Psoas muscle (tissue), 8 donors: Measurements from ENCODE around the gene MPPE1. TPM values are rescaled to one million over a fixed set of nuclear protein-coding genes. Genes with fewer than 3 reads are reported as not detected.

Experiments
- ATAC-seq, 4 donors: fragments of 200-7000 bp; cut with Tn5 transposase; one replicate each; pipeline ENCODE4 v1.9.1; 2020; ENCODE audit warnings: moderate library complexity in 3 of 4, mild to moderate bottlenecking in 2 of 4
- DNase-seq, 2 donors: peaks; one replicate each; pipeline ENCODE4 v3.0.0-alpha.2; 2020
- H3K27ac ChIP-seq: fragments of 200-600 bp; one replicate; pipeline ENCODE4 v1.8.0; 2022
- H3K27me3 ChIP-seq, 3 donors: fragments of 200-600 bp in 1 of 3; one replicate each; pipeline versions ENCODE4 v1.6.1 to v1.8.0; 2013 to 2022; ENCODE audit warnings: low read length in 2 of 3, mild to moderate bottlenecking in 2 of 3, moderate library complexity in 1 of 3; ENCODE audit not compliant: insufficient read depth in 3 of 3
- H3K36me3 ChIP-seq, 2 donors: fragments of 200-600 bp in 1 of 2; one replicate each; pipeline versions ENCODE4 v1.6.1 to v1.8.0; 2013 to 2022; ENCODE audit warnings: low read depth in 1 of 2, mild to moderate bottlenecking in 1 of 2, moderate library complexity in 1 of 2; ENCODE audit not compliant: insufficient read depth in 1 of 2
- H3K4me1 ChIP-seq: fragments of 200-600 bp; one replicate; pipeline ENCODE4 v1.8.0; 2022
- H3K4me3 ChIP-seq: fragments of 200-600 bp; one replicate; pipeline ENCODE4 v1.8.0; 2022; ENCODE audit warnings: mild to moderate bottlenecking
- H3K9me3 ChIP-seq: fragments of 200-600 bp; one replicate; pipeline ENCODE4 v1.8.0; 2022
- whole genome bisulfite sequencing, 3 donors: extraction: QIAGEN DNeasy Blood & Tissue Kit; methylation state at CpG; one replicate each; pipeline versions ENCODE4 v1.1.6 to v1.1.7; 2013; 5-methylcytosine and 5-hydroxymethylcytosine counted together
- intact Hi-C, 2 donors: fragments of 100-400 bp; cut with DNase I; formaldehyde crosslinking; loops; one replicate each; pipeline versions ENCODE4 v1.11.0 to v1.14.2; 2022
- polyA plus RNA-seq, 3 donors: library from polyadenylated mRNA; stranded (reverse); fragments of 200-250 nt; gene quantifications; one replicate each; pipeline ENCODE4 v1.2.3, GENCODE V29; 2013
- total RNA-seq, 4 donors: library from RNA; stranded (reverse); fragmentation: NEBNext Ultra II Directional in 2 of 4; extraction: Animal tissue kit (Norgen Biotek cat#: 25700) in 2 of 4; gene quantifications; one replicate each; pipeline versions ENCODE4 v1.2.1 to v1.2.4, GENCODE V29; 2021 to 2023
- TF ChIP-seq, protein P1 (sequence below): fragments of 200-600 bp; IDR thresholded peaks from one replicate; pipeline ENCODE4 v1.8.0; 2022; ENCODE audit warnings: antibody characterized with exemption
- donor health status: healthy with polysubstance abuse.
- donor health status: DM: no; HTN: no; CAD: no; lungs with moderate emphysema.
- donor health status: Bipolar disorder and iron deficiency.
- donor health status: healthy.
- donor health status: DM: yes; HTN: yes; CAD: no.
- donor health status: DM: no; HTN: no; CAD: no.
- donor health status: DM: no; HTN: no; CAD: no.
- donor health status: DM: yes; HTN: yes; CAD: no.

MPPE1 gene
- total and polyA plus RNA-seq, 7 donors: 20.2 to 44.0 (median 26.5) TPM

DNA sequence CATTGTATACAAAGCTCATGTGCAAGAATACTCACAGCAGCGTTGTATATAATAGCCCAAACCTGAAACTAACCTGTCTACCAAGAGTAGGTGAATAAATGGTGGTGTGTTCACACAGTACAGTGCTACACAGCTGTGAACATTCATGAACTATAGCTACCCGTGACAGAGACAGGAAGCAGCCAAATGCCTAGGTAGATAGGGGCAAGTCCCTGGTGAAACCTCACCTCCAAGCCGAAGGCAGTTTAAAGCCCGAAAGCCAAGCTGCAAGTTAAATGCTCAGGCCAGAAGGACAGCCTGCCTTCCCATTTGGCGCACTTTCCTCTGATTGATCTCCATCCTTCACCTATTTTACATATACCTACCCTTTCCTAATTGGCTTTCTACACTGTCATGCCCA lies 36.7 kb upstream of the MPPE1 start:
- H3K27ac ChIP-seq: peak overlapping the region; percentile 94
- ATAC-seq (no peak), DNase-seq (no peak)
- TF ChIP-seq, protein P1, sequence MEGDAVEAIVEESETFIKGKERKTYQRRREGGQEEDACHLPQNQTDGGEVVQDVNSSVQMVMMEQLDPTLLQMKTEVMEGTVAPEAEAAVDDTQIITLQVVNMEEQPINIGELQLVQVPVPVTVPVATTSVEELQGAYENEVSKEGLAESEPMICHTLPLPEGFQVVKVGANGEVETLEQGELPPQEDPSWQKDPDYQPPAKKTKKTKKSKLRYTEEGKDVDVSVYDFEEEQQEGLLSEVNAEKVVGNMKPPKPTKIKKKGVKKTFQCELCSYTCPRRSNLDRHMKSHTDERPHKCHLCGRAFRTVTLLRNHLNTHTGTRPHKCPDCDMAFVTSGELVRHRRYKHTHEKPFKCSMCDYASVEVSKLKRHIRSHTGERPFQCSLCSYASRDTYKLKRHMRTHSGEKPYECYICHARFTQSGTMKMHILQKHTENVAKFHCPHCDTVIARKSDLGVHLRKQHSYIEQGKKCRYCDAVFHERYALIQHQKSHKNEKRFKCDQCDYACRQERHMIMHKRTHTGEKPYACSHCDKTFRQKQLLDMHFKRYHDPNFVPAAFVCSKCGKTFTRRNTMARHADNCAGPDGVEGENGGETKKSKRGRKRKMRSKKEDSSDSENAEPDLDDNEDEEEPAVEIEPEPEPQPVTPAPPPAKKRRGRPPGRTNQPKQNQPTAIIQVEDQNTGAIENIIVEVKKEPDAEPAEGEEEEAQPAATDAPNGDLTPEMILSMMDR: no peak
- no peaks in the 10 kb centered on the region for H3K27me3 ChIP-seq
- intact Hi-C loops: loop anchor here in 1 of 2 donors (2.0 kb wide), 1 partner anchor 42 kb away; no protein-coding TSS in a partner anchor
- H3K36me3 ChIP-seq: no peaks in the 10 kb centered on the region
- peaks cover 14% of the 10 kb centered on the region for H3K4me1 ChIP-seq
- H3K9me3 ChIP-seq: no peaks in the 10 kb centered on the region
- no peak overlapping the region for H3K4me3 ChIP-seq
- 62 to 77% (median 64%) methylated on average over 5 of the region's 5 CpGs for WGBS, 3 donors

DNA sequence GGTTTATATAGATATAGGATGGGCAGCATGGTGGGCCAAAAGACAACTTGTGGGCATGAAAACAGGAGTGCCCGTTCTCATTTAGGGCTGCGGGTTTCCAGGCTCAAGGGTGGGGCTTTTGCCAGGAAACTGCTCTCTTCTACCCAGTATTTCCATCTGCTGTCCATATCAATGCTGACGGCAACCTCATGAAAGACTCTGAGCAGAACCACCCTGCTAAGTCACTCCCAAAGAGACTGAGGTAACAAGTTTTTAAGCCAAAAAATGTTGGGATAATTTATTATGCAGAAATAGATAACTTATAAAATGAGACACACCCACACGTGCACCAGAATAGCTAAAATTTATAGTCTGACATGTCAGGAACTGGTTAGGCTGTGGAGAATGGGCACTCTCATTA lies 36.1 kb upstream of the MPPE1 start:
- no peak overlapping the region for H3K4me3 ChIP-seq
- TF ChIP-seq, protein P1: no peak
- peak overlapping the region; percentile 94 for H3K27ac ChIP-seq
- H3K36me3 ChIP-seq: no peaks in the 10 kb centered on the region
- intact Hi-C loops: loop anchor here in 1 of 2 donors (2.0 kb wide), 1 partner anchor 43 kb away; no protein-coding TSS in a partner anchor
- no peak for ATAC-seq
- no peaks in the 10 kb centered on the region for H3K9me3 ChIP-seq
- 63 to 77% (median 66%) methylated on average over 4 of the region's 4 CpGs for WGBS, 3 donors
- H3K27me3 ChIP-seq: no peaks in the 10 kb centered on the region
- peaks cover 14% of the 10 kb centered on the region for H3K4me1 ChIP-seq
- DNase-seq: no peak

DNA sequence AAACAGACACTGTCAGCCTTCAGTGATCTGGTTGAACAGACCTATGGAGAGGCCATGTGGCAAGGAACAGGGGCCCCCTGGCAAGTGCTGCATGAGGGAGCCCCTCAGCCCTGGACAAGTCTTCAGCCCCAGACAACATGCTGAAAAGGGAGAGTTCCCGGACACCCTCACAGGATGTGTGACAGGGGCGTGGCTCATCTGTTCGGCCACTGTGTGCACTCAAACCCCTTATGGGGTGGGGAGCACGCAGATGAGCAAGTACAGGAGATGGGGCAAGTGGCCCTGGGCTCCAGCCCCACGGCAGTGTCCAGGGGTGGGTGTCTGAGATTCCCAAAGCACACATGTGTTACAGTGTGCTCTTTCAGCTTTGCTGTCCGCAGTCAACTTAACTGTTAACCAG lies 35.4 kb upstream of the MPPE1 start:
- H3K9me3 ChIP-seq: no peaks in the 10 kb centered on the region
- TF ChIP-seq, protein P1: no peak
- no peaks in the 10 kb centered on the region for H3K27me3 ChIP-seq
- no peak overlapping the region for H3K4me3 ChIP-seq
- intact Hi-C loops: no loop called here
- DNase-seq (no peak), ATAC-seq (no peak)
- peak overlapping the region; percentile 94 for H3K27ac ChIP-seq
- no peaks in the 10 kb centered on the region for H3K36me3 ChIP-seq
- 68 to 79% (median 75%) methylated on average over 6 of the region's 6 CpGs for WGBS, 3 donors
- peaks cover 14% of the 10 kb centered on the region for H3K4me1 ChIP-seq

DNA sequence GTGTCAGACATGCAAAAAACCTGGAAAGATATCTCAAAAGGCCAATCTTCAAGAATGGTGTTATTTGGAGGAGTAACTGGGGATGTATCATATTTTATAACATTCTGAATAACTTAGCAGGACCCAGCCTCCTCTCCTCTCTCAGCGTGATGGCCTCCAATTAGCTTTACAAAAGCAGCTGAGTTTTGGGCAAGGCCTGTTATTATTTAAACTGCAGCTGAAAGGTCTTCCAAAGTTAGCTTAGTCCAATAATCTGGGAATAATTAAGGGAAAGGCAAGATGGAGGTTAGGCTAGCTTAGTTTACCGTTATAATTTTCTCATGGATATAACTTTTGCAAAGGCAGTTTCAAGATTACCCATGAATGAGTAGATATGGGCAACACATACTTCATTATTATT lies 32.8 kb upstream of the MPPE1 start:
- TF ChIP-seq, protein P1: no peak
- H3K27ac ChIP-seq: no peak overlapping the region
- intact Hi-C loops: no loop called here
- no peaks in the 10 kb centered on the region for H3K9me3 ChIP-seq
- WGBS, 3 donors: 71 to 83% (median 83%) methylated on average over 2 of the region's 2 CpGs
- ATAC-seq: no peak
- H3K36me3 ChIP-seq: no peaks in the 10 kb centered on the region
- no peak for DNase-seq
- H3K4me1 ChIP-seq: peaks cover 2% of the 10 kb centered on the region
- H3K27me3 ChIP-seq: no peaks in the 10 kb centered on the region
- H3K4me3 ChIP-seq: no peak overlapping the region

DNA sequence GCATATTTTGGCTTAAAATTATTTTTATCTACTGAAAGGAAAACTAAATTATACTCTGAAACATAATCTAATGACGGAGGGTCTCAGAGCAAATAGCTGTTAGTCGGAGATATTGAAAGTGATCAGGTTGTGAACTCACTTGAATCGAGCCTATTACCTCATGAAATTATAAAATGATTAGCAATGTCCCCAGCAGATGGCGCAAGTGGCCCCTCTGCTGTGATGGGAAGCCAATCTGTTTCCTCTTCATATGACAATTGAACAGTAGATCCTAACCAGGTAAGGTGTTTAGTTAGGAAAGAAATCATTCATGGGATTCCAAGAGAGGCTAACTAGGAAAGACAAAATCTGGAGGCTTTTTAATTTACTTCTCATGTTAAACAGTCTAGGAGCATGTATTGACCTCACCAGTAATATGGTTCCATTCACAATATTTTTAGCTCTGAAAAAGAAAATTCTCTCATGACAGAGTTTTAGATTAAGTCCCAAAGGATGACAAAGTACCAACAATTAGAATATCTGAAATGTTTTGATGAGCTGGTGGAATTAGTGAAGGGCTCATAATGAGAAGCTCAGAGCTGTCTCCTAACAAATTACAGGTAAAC lies 29.9 kb upstream of the MPPE1 start:
- H3K27ac ChIP-seq: no peak overlapping the region
- peak; percentile 74 to 84 for DNase-seq
- no peaks in the 10 kb centered on the region for H3K9me3 ChIP-seq
- no peak overlapping the region for H3K4me3 ChIP-seq
- TF ChIP-seq, protein P1: peak; percentile 92
- H3K27me3 ChIP-seq: no peaks in the 10 kb centered on the region
- WGBS, 3 donors: 1 to 2% (median 2%) methylated on average over 4 of the region's 4 CpGs
- intact Hi-C loops: loop anchor here (1.0 to 2.0 kb wide), 3 partner anchors 57 to 101 kb away; no protein-coding TSS in a partner anchor
- peak; percentile 69 to 92 (median 82) for ATAC-seq
- H3K4me1 ChIP-seq: no peaks in the 10 kb centered on the region
- no peaks in the 10 kb centered on the region for H3K36me3 ChIP-seq
